Right renal cortex interstitium (tissue), 3 donors: ENCODE results near the gene DOHH. TPM values are rescaled to one million over a fixed set of nuclear protein-coding genes. Genes with fewer than 3 reads are reported as not detected.
"Not testable (repeated sequence)": the region's sequence is repeated elsewhere in the genome, so short reads cannot be mapped to it uniquely, and the experiment has no call there.

Experiments
- DNase-seq, 3 donors: peaks; one replicate each; pipeline ENCODE4 v3.0.0-alpha.2; 2013; ENCODE audit warnings: low read depth in 3 of 3, low spot score in 2 of 3
- polyA plus RNA-seq, 3 donors: library from polyadenylated mRNA; unstranded; fragments of 120-200 nt; gene quantifications; one replicate each; pipeline ENCODE4 v1.2.1, GENCODE V29; 2013; ENCODE audit not compliant: insufficient read length in 3 of 3

Gene DOHH
- polyA plus RNA-seq, 3 donors: 5.8 to 7.0 (median 6.7) TPM

DNA sequence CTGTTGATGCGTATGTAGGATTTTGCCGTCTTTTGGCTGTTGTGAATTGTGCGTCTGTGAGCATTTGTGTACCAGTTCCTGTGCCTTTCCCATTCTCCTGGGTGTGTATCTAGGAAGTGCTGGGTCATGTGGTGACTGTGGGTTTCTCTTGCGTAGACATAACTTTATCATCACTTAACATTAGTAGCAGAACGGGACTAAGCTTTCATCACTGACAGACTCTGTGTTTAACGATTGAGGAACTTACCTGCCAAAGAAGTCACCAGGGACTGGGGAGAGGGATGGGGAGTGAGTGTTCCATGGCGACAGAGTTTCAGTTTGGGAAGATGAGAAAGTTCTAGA, 20.6 kb upstream of the DOHH start:
- DNase-seq: no peak

DNA sequence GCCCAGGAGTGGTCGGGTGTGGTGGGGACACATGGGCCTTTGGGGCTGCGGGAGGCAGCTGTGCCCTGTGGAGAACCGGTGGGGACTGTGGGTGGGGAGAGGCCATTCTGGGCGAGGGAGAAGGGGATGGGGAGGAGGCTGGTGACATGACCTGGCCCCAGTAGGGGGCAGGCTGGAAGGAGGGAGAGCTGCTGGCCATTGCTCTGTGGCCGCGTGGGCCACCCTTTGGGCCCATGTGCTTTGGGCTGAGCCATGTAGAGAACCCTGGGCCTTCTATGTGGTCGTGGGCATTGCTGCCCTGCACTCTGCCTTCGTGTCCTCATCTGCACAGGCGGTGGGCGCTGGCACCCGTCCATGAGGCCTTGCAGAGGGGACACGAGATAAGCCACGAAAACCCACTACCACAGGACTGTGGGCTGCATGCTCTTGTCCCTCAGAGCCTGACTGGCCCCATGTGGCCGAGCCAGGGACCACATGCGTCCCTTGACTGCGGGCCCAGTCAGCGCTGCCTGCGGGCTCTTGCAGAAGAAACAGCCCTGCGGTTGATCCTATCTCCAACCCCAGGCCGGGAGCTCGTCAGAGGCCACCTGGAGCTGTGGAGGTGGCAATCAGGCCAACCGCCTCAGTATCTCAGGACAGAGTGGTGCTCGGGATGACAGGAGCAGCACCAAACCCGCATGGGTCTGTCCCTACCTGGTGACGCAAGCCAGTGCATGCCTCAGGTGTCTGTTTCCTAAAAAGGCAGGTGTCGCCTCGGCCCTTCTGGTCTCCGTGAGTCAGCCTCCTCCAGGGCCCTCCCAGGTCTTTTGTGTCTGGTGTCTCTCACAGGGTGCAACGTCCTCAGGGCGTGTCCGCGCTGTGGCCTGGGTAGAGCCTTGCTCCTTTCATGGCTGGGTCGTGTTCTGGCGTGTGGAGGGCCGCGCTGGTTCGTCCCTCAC, 20.0 kb upstream of the DOHH start:
- DNase-seq: no peak

DNA sequence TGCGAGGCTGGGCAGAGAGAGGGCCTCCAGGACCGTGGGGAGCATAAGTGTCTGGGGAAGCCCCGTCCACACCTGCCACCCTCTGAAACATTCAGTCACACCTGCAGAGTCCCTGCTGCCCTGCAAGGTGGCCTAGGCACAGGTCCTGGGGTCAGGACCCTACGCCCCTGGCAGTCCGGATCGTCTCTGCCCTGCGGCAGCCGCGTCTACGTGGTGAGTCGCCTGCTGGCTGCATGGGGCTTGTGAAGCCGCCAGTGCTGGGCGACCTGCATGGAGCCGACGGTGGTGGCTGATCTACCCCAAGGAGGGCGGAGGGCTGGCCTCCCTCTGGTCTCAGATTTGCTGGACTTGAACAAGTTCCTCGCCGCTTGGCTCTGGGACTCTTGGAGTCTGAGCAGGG, 18.7 kb upstream of the DOHH start:
- DNase-seq: no peak

DNA sequence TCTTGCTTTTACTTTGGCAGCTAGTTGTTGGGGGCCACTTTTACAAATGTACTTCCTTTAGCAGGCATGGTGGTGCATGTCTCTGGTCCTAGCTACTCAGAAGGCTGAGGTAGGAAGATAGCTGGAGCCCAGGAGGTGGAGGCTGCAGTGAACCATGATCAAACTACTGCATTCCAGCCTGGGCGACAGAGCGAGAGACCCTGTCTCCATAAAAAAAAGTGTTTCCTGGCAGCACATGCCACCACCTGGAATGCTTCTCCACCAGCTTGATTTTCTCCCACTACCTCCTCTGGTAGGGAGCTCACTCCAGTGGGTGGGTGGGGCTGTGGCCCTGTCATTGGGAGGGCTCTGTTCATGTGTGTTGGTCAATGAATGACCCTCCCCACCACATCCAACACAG, 18.2 kb upstream of the DOHH start:
- DNase-seq: no peak

DNA sequence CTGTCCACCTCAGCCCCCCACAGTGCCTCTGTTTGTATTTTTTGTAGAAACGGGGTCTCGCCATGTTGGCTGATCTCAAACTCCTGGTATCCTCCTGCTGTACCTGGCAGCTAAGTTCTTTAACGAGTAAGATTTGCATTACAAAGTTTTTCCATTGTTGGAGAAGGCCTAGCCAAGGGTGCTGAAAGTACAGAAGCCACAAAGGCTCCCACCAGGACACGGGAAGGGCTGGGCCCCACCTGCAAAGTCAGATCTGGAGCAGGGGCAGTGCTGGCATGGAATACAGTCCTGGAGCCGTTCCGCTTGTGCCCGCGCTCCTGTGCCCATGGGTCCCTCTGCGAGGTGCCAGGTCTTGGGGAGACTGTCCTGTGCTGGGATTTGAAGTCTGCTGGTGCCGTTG, 17.8 kb upstream of the DOHH start:
- no peak for DNase-seq

DNA sequence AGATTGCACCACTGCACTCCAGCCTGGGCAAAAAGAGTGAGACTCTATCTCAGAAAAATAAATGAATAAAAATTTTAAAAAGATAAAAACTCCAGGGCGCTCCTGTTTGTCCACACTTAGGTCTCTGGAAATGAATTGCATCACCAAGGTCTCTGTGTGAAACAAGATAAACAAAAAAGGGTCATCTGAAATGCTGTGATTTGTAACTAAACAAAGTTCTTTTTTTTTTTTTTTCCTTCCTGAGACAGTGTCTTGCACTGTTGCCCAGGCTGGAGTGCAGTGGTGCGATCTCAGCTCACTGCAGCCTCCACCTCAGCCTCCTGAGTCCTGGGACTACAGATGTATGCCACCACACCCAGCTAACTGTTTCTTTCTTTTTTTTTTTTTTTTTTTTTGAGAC, 17.2 kb upstream of the DOHH start:
- no peak for DNase-seq

DNA sequence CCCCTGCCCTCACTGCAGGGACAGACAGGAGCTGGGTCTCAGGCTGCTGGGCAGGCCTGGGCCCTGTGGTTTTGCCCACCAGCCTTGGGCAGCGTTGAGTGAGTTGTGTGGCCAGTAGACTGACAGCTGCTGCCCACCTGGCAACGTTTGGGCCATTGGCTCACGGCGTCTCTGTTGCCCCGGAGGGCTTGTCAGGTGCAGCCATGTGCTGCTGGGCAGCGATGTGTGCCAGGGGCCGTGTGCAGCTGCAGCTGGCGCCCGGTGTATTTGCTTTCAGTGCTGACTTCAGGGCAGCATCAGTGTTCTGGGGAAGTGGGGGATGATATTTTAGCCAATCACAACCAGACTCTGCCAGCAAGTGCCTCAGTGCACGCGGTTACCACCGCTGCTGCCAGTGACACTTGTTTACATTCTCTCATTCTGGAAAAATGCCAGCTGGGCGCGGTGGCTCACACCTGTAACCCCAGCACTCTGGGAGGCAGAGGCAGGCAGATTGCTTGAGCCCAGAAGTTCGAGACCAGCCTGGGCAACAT, 16.3 kb upstream of the DOHH start:
- no peak for DNase-seq

DNA sequence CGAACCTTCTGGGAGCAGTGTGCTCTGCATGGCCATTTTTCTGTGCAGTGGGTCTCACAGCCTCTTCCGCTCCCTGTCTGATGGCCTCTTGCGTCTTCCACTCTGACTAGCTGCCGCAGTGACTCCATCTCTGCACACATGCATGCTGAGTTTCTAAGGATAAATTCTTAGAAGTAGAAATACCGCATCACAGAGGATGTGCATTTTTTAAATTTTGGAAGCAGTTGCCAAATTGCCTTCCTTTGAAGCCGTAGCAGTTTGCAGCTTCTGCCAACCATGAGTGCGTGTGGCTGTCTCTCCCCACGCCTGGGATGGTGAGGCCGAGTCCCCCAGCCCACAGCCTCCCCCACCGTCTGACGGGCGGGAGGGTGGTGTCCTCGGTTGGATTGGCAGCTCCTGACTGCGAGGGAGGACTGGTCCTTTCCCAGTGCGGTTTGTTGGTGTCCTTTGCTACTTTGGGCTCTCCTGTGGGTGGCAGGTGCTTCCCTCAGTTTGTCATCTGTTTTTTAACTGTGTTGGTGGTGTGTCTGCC, 15.5 kb upstream of the DOHH start:
- no peak for DNase-seq

DNA sequence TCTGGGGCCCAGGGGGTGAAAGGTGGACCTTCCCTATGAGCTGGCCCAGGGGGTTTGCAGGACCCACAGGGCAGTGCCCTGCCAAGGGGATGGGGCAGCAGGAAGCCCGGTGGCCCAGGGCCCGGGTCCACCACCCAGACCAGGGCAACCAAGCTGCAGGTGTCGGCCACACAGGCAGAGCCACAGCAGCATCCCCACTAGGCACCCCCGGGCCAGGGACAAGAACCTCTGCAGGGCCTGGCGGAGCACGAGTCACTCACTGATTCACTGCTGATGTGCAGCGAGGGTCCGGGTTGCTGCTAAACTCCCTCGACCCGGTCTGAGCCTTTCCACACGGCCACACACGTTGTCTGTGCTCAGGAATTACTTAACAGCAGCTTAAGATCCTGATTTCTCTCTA, 14.5 kb upstream of the DOHH start:
- DNase-seq: no peak

DNA sequence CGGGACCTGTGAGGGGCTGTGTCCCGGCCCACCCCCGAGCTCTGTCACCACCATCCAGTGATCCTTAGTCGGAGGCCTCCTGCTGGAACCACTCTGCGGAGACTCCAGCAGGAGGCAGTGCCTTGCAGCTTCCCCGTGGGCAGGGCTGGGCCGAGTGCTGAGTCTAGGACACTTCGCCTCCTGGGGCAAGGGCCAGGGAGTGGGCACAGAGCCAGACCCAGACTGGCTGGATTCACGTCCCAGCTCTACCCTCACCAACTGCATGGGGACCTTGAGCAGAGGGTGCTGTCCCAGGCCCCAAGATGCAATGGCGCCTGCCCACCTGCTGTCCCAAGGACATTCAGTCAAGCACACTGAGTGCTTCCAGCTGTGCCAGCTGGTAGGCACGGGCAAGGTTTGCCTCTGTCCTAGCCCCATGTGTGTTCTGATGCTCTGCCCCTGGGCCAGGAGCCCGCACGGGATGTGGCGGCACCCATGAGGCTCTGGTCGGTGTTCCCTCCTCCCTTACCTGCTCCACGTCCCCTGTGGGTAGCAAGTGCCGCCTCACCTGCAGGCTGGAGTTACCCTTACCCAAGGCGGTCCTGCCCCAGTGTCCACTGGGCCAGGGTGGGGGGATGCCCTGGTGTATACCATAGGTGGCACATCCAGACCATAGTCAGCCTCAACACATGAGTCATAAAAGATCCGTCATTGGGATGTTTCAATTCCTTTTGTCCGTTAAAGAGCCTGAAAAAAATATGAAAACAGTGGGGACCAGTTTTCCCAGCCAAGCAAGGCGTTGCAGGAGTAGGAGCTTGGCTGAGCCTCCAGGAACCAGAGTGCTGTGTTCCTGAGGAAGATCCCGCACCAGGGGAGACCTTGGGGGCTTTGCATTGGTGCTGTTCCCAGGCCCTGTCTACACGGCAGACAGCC, 13.0 kb upstream of the DOHH start:
- no peak for DNase-seq

DNA sequence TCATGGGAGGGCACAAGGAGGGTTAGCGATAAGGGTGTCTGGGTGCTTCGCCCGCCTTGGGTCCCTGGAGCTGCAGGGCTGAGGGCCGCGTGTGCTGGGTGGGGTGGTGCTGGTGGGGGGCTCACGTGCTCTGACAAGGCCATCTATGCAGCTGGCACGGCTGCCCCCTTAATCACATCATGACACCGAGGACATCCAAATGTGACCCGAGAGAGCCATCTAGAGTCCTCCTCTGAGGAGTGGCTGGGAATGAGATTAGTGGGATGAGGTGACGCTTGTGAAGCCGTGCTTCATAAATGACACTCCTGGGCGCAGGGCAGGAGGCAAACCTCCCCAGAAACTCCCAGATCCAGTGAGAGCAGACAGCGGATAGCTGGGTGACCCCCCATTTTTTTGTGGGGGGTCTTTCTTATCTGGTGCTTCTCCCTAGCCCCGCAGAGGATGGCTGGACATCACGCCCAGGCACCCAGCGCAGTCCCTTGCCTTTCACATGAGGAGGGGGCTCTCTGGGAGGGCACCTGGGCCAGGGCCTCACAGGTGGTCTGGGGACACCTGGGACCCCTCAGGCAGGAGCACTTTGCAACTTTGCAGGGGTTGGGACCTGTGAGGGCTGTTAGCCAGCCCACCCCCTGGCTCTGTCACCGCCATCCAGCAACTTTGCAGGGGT, 12.2 kb upstream of the DOHH start:
- DNase-seq: no peak

DNA sequence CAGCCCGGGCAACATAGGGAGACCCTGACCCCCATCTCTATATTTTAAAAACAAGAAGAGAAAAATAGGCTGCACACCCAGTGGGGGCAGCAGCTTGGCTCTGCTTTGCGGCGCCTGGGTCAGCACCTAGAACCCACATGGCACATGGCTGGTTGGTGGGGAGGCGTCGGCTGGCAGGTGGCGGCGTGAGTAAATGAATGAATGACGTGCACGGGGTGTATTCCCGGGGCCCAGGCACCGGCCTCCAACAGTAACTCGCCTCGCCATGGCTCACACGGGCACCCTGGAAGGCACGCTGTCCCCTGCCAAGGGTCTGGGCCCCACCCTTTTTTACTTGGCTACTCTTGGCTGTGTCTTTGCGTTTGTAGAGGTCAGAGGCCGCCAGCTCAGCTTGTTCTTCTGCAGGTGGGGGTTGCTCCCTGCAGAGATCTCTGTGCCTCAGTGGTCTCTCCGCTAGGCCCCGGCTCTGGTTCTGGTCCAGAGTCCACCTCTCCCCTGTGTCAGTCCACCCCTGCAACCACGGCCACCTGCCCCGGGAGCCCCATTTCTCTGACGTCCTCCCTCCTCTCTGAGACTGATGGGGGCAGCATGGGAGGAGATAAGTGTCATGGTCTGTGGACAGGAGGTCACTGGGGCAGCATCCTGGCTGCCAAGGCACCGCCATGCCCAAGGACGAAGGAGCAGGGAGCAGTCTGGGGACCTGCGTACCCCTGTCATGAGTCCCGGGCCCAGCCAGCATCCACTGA, 11.2 kb upstream of the DOHH start:
- DNase-seq: no peak

DNA sequence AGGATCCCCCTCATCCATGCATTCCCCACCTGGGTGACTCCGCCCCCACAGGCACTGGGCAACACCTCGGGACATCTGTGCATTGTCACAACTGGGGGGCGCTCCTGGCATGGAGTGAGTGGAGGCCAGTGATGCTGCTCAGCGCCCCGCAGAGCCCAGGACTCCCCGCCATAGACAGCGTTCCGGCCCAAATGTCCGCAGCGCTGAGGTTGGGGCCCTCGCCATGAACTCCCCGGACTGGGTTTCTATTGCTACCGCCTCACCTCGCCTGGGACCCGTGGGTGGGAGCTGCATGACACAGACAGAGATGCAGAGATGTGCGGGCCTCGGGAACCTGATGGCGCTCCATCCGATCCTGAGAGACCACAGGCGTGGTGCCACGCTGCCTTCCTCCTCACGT, 10.3 kb upstream of the DOHH start:
- DNase-seq: no peak

DNA sequence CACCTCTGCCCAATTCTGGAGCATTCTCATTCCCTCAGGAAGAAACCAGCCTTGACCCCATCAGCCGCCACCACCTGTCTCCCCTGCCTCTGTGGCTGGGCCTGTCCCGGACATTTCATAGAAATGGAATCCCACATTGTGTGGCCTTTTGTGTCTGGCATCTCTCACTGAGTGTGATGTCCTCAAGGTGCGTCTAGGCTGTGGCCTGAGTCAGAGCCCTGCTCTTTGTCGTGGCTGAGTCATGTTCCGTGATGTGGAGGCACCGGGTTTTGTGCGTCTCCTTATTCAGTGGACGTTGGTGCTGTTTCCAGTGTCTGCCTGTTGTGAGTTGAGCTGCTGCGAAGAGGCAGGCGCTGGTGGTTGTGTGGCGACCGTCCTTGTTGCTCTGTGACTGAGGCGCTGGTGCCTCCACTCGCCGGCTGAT, 9.1 kb upstream of the DOHH start:
- DNase-seq: no peak

DNA sequence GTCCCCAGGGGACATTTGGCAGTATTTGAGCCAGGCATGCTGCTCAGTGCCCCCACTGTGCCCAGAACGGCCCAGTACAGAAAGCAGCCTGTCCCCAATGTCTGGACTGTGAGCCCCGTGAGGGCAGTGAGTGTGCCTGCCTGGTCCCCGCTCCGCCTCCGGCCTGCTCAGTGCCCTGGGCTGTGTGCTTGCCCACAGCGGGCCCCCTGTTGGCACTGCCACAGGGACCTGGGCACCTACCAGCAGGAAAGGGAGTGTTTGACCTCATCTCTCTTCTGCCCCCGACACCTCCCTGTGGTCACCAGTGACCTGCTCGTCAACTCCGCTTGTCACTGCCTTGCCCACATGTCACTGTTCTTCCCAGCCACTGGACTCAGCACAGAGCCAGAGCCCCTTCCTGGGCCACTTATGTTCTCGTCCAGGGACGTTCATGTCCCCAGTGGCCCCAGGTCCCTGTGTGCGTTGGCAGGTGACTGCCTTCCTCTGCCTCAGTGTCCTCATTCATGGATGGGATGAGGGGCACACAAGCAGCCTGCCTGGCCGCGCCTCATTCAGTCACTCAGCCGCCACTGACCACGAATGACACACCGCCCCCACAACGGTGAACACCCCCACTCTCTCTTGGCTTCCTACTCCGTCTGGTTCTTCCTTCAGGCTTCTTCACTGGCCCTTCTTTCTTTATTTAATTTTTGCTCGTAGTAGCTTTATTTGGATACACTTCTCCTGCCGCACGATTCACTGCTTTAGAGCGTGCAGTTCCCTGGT, 8.5 kb upstream of the DOHH start:
- DNase-seq: no peak

DNA sequence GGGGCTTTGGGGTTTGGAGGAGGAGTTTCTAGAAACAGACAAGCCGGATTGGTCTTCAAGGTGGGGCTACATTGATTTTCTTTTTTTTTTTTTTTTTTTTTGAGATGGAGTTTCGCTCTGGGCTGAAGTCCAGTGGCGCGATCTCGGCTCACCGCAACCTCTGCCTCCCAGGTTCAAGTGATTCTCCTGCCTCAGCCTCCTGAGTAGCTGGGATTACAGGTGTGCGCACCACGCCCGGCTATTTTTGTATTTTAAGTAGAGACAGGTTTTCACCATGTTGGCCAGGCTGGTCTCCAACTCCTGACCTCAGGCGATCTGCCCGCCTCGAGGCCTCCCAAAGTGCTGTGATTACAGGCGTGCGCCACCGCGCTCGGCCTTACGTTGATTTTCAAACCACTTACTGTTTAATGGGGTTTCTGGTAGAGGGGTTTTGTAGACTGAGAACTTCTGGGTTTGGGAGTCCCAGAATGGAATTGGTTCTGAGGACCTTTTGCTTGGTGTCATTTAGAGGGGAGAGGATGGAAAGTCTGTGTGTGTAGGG, 7.7 kb upstream of the DOHH start:
- not testable (repeated sequence) for DNase-seq

DNA sequence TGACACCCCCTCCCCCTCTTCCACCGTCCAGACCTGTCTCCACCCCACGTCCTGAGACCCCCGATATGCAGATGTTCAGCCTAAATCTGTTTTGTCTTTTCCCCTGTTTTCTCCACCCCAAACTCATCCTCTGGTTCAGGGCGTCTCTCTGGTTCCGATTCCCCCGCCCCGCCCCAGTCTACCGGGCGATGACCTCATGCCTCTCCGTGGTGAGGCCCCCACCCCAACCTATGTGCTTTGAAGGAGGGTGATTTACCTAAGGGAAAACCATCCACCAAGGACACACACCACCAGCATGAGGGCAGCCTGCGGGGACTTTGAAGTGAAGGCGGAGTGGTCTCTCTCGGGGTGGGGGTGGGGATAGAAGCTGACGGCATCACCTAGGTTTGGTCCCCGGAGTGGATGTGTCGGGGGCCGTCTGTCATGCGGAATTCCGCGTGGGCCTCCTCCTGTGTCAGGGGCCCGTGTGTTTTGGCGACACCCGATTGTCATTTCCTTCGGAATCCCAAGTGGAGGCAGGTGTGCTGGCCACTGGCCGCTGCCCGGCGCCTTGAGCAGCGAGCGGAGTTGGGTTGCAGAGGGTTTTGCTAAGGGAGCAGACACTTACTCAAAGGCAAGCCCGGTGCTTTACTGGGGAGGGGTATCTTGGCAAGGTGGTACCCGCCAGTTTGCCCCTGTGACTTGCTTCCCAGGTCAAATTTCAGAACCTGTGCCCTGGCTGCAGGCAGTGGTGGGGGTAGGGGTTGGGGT, 7.1 kb upstream of the DOHH start:
- no peak for DNase-seq
